Right lung (tissue), 5 donors: ENCODE measurements around the gene AS3MT. TPM values are rescaled to one million over a fixed set of nuclear protein-coding genes. Genes with fewer than 3 reads are reported as not detected.

Experiments used
- polyA plus RNA-seq, 5 donors: library from polyadenylated mRNA; unstranded; fragments of 120-200 nt; gene quantifications; one replicate each; pipeline versions ENCODE4 v1.2.1 to v1.2.3, GENCODE V29; 2013; ENCODE audit warnings: inconsistent platforms in 1 of 5, low replicate concordance in 1 of 5; ENCODE audit not compliant: insufficient read length in 5 of 5, insufficient read depth in 1 of 5

Gene AS3MT
- polyA plus RNA-seq, 5 donors, result 11.5 to 23.7 (median 18.3) TPM

Other genes starting within 250 kb of the AS3MT start
- 100 to 1,000 TPM in 2 of 5 donors, 10 to 100 TPM in 3; 68.5 to 132 (median 95.1) TPM for gene TRIM8, start 225.0 kb upstream of the AS3MT start, polyA plus RNA-seq
- gene ARL3, start 155.1 kb upstream of the AS3MT start, polyA plus RNA-seq, result 10 to 100 TPM; 20.5 to 23.5 (median 22.6) TPM
- 10 to 100 TPM; 14.5 to 18.6 (median 17.1) TPM for gene SFXN2, start 154.8 kb upstream of the AS3MT start, polyA plus RNA-seq
- gene WBP1L, start 125.5 kb upstream of the AS3MT start, polyA plus RNA-seq, result 10 to 100 TPM; 37.6 to 46.4 (median 40.9) TPM
- under 1 TPM; 0.09 to 0.51 (median 0.22) TPM for gene CYP17A1, start 32.1 kb upstream of the AS3MT start, polyA plus RNA-seq
- 10 to 100 TPM; 40.6 to 57.2 (median 46.9) TPM for gene BORCS7, start 15.2 kb upstream of the AS3MT start, polyA plus RNA-seq
- gene CNNM2, start 48.8 kb downstream of the AS3MT start, polyA plus RNA-seq, result 1 to 10 TPM; 5.8 to 9.4 (median 6.1) TPM